ENCODE measurements around the gene U2SURP.
A peak's percentile ranks its signal among the peaks of the same experiment; 100 is the strongest.
"Not testable (repeated sequence)": the region's sequence is repeated elsewhere in the genome, so short reads cannot be mapped to it uniquely, and the experiment has no call there.

U2SURP gene

GRCh38 chr3:143071776-143072175 is 70.4 kb downstream of the U2SURP start:
- DNase-seq (no peak), ATAC-seq (no peak)

GRCh38 chr3:143072298-143073020 is 71.1 kb downstream of the U2SURP start:
- not testable (repeated sequence) for DNase-seq, ATAC-seq

- not testable (repeated sequence) for ATAC-seq, DNase-seq
Measured at GRCh38 chr3:143073541-143073940, 72.2 kb downstream of the U2SURP start.

GRCh38 chr3:143073983-143074382 is 72.6 kb downstream of the U2SURP start:
- ATAC-seq = not testable (repeated sequence)

GRCh38 chr3:143078883-143079282 is 77.5 kb downstream of the U2SURP start:
- DNase-seq (no peak), ATAC-seq (no peak)

More at GRCh38 chr3:143073983-143074382, 72.6 kb downstream of the U2SURP start:
- not testable (repeated sequence) for DNase-seq

- DNase-seq (no peak), ATAC-seq (no peak)
Measured at GRCh38 chr3:143080196-143080595, 78.8 kb downstream of the U2SURP start.

GRCh38 chr3:143081365-143081764 is 80.0 kb downstream of the U2SURP start:
- no peak for ATAC-seq

GRCh38 chr3:143081844-143082778 is 80.7 kb downstream of the U2SURP start:
- DNase-seq = no peak
- ATAC-seq = peak; percentile 56

More at GRCh38 chr3:143081365-143081764, 80.0 kb downstream of the U2SURP start:
- no peak for DNase-seq

GRCh38 chr3:143083781-143084180 is 82.4 kb downstream of the U2SURP start:
- DNase-seq (no peak), ATAC-seq (no peak)

- no peak for DNase-seq
- no peak for ATAC-seq
Measured at GRCh38 chr3:143084856-143085731, 83.7 kb downstream of the U2SURP start.

- ATAC-seq (no peak), DNase-seq (no peak)
Measured at GRCh38 chr3:143088835-143089234, 87.5 kb downstream of the U2SURP start.

- ATAC-seq (no peak), DNase-seq (no peak)
Measured at GRCh38 chr3:143089965-143090364, 88.6 kb downstream of the U2SURP start.

GRCh38 chr3:143090486-143090885 is 89.1 kb downstream of the U2SURP start:
- DNase-seq (no peak), ATAC-seq (no peak)

- no peak for ATAC-seq
Measured at GRCh38 chr3:143090976-143091837, 89.8 kb downstream of the U2SURP start.

GRCh38 chr3:143092191-143092590 is 90.8 kb downstream of the U2SURP start:
- ATAC-seq (no peak), DNase-seq (no peak)

More at GRCh38 chr3:143090976-143091837, 89.8 kb downstream of the U2SURP start:
- DNase-seq = no peak

GRCh38 chr3:143095813-143096212 is 94.4 kb downstream of the U2SURP start:
- ATAC-seq (no peak), DNase-seq (no peak)

- DNase-seq (no peak), ATAC-seq (no peak)
Measured at GRCh38 chr3:143098032-143098764, 96.8 kb downstream of the U2SURP start.

- ATAC-seq = no peak
- DNase-seq = no peak
Measured at GRCh38 chr3:143099210-143099609, 97.8 kb downstream of the U2SURP start.

- no peak for DNase-seq
Measured at GRCh38 chr3:143099690-143100089, 98.3 kb downstream of the U2SURP start.

GRCh38 chr3:143100451-143100850 is 99.1 kb downstream of the U2SURP start:
- no peak for DNase-seq

More at GRCh38 chr3:143099690-143100089, 98.3 kb downstream of the U2SURP start:
- no peak for ATAC-seq

More at GRCh38 chr3:143100451-143100850, 99.1 kb downstream of the U2SURP start:
- no peak for ATAC-seq
